AG10803 (cell line): ENCODE results near the gene CEP164.

Source experiments
- DNase-seq: peaks from one replicate; pipeline ENCODE4 v3.0.0; 2010; ENCODE audit warnings: low read depth
- H3K4me3 ChIP-seq: 2 replicates; pipeline ENCODE4 v1.5.1; 2011; ENCODE audit warnings: mild to moderate bottlenecking, low read length, control low read depth
- TF ChIP-seq, protein P1 (sequence below): conservative IDR thresholded peaks from 2 replicates; pipeline ENCODE4 v1.5.1; 2011; ENCODE audit warnings: mild to moderate bottlenecking, low read length, control low read depth, inconsistent platforms

CEP164 gene

GRCh38 chr11:117376517-117376916 is 48.9 kb downstream of the CEP164 start:
- no peak for DNase-seq
- TF ChIP-seq, protein P1, sequence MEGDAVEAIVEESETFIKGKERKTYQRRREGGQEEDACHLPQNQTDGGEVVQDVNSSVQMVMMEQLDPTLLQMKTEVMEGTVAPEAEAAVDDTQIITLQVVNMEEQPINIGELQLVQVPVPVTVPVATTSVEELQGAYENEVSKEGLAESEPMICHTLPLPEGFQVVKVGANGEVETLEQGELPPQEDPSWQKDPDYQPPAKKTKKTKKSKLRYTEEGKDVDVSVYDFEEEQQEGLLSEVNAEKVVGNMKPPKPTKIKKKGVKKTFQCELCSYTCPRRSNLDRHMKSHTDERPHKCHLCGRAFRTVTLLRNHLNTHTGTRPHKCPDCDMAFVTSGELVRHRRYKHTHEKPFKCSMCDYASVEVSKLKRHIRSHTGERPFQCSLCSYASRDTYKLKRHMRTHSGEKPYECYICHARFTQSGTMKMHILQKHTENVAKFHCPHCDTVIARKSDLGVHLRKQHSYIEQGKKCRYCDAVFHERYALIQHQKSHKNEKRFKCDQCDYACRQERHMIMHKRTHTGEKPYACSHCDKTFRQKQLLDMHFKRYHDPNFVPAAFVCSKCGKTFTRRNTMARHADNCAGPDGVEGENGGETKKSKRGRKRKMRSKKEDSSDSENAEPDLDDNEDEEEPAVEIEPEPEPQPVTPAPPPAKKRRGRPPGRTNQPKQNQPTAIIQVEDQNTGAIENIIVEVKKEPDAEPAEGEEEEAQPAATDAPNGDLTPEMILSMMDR = no peak
- H3K4me3 ChIP-seq = no peak overlapping the region

DNA sequence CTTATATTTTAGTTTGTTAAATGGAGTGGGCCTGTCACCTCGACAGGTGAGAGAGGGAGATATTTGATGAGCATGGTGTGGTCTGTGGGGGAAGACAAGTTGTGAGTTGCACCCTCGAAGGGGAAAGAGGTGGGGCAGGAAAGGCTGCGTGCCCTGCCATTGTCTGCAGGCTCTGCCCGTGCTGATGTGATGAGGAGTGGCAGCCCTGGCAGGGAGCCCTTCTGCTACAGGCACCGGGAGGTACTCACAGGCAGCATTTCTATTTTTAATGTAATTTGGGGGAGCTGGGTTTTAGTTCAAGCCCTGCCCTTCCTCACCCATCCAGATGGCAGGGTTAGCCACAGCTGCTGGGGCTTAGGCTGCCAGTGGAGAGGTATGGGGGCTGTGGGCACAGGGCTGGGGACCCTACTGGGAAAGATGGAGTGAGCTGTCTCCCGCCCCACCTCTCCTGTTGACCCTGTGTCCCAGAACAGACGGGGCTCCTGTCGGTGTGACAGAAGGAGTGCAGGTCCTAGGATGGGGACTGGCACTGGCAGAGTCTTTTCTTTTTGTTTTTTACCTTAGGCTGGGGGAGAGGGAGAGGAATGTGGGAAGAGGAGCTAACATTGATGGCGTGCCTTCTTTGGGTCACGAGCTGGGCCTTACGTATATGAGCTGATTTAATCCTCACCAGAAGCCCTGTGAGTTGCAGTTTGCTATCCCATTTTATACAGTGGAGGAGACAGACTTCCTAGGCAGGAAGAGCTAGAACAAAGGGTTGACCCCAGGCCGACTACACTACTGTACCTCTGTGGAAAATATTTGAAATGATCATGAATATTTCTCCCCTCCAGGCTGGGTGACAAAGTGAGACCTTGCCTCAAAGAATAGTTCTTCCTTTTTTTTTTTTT is 51.6 kb downstream of the CEP164 start:
- H3K4me3 ChIP-seq = no peak overlapping the region
- TF ChIP-seq, protein P1 = no peak
- no peak for DNase-seq

DNA sequence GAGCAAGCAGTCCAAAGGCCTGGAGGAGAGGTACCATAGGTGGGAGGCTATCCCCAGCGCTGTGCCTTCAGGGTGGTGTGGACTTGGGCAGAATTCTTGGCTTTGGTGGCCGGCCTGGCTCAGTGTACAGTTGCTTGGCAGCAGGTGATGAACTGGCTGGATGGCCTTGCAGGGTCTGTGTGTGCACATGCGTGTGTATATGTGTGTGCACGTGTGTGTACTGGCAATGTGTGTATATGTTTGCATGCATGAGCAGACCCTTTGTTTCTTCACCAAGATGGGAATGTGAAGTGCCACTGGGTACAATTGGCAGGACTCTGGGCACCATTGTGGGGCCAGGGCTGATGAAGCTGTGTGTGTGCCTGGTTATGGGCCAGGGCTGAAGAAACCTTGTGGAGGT is 53.0 kb downstream of the CEP164 start:
- TF ChIP-seq, protein P1 = no peak
- H3K4me3 ChIP-seq = no peak overlapping the region
- DNase-seq = no peak

- no peak overlapping the region for H3K4me3 ChIP-seq
- DNase-seq = no peak
- TF ChIP-seq, protein P1 = no peak
Measured at GRCh38 chr11:117381481-117382387, 54.1 kb downstream of the CEP164 start.

DNA sequence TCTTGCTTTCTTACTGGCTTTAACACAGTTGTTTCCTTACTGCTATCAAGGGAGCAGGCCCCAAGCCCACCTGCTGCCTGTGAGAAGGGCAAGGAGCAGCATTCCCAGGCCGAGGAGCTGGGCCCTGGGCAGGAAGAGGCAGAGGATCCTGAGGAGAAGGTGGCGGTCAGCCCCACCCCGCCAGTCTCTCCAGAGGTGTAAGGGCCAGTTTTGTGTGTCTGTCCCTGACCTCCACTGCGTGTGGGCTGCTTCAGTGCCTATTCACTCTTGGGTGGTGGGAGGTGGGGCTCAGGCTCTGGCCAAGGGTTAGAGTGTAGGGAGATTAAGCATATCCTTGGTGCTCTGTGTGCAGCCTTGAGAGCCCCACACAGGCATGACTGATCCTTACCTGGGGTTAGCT is 55.1 kb downstream of the CEP164 start:
- no peak for DNase-seq

GRCh38 chr11:117384045-117384444 is 56.4 kb downstream of the CEP164 start:
- DNase-seq = peak; percentile 86
- TF ChIP-seq, protein P1 = no peak
- H3K4me3 ChIP-seq = no peak overlapping the region

More for the DNA sequence above, 55.1 kb downstream of the CEP164 start:
- no peak overlapping the region for H3K4me3 ChIP-seq
- TF ChIP-seq, protein P1 = no peak
